HG03103 (cell line): ENCODE data around the gene PTOV1.

Source experiments
- ATAC-seq: cut with Tn5 transposase; IDR thresholded peaks from one replicate; pipeline ENCODE4 v1.9.1; 2021; ENCODE audit warnings: low read depth; ENCODE audit not compliant: unreplicated experiment

The PTOV1 gene

GRCh38 chr19:49840736-49841249 is 10.2 kb upstream of the PTOV1 start:
- ATAC-seq = no peak

GRCh38 chr19:49843265-49843664 is 7.7 kb upstream of the PTOV1 start:
- no peak for ATAC-seq

- ATAC-seq = no peak
These were observed 6.5 kb upstream of the PTOV1 start for GRCh38 chr19:49844138-49845095.

GRCh38 chr19:49845414-49845813 is 5.5 kb upstream of the PTOV1 start:
- no peak for ATAC-seq

- ATAC-seq = no peak
These were observed 4.6 kb upstream of the PTOV1 start for GRCh38 chr19:49846408-49846807.

GRCh38 chr19:49847731-49848696 is 2.9 kb upstream of the PTOV1 start:
- ATAC-seq = no peak

- ATAC-seq = no peak
These were observed 2.0 kb upstream of the PTOV1 start for GRCh38 chr19:49848938-49849337.

- ATAC-seq = no peak
These were observed 1.3 kb upstream of the PTOV1 start for GRCh38 chr19:49849433-49850220.

- no peak for ATAC-seq
These were observed 805 bp upstream of the PTOV1 start for GRCh38 chr19:49850221-49850486.

GRCh38 chr19:49851456-49852259 is 699 bp downstream of the PTOV1 start:
- ATAC-seq = no peak

GRCh38 chr19:49852631-49853126 is 1.7 kb downstream of the PTOV1 start:
- no peak for ATAC-seq

- ATAC-seq = no peak
These were observed 3.0 kb downstream of the PTOV1 start for GRCh38 chr19:49853852-49854377.

GRCh38 chr19:49854378-49855263 is 3.7 kb downstream of the PTOV1 start:
- ATAC-seq = no peak

- ATAC-seq = no peak
These were observed 4.3 kb downstream of the PTOV1 start for GRCh38 chr19:49855277-49855675.

- ATAC-seq = no peak
These were observed 5.0 kb downstream of the PTOV1 start for GRCh38 chr19:49855676-49856573.

- no peak for ATAC-seq
These were observed 5.6 kb downstream of the PTOV1 start for GRCh38 chr19:49856574-49857021.
